AG04450 (cell line): ENCODE measurements around the gene ZNF592. TPM values are rescaled to one million over a fixed set of nuclear protein-coding genes. Genes with fewer than 3 reads are reported as not detected.

Experiments
- CTCF ChIA-PET: fragments of 300-600, 350-600 bp; formaldehyde crosslinking; extraction: SDS; loops from one replicate; lab custom pipeline; 2022; ENCODE audit warnings: antibody characterized with exemption, inconsistent platforms; lab: Charles Lee
- POLR2A ChIA-PET: fragments of 350-600 bp; formaldehyde crosslinking; extraction: SDS; loops from one replicate; lab custom pipeline; 2021; ENCODE audit warnings: antibody characterized with exemption, inconsistent platforms; lab: Yijun Ruan, JAX
- DNase-seq: peaks from one replicate; pipeline ENCODE4 v3.0.0-alpha.2; 2011; ENCODE audit warnings: low read depth, low spot score
- H3K27ac ChIP-seq: one replicate; pipeline ENCODE4 v1.5.1; 2012; ENCODE audit warnings: low read depth, low read length, control low read depth
- H3K27me3 ChIP-seq: one replicate; pipeline ENCODE4 v1.6.0; 2012; ENCODE audit warnings: low read length; ENCODE audit not compliant: control insufficient read depth, insufficient read depth
- H3K4me3 ChIP-seq: 2 replicates; pipeline ENCODE4 v1.5.1; 2011; ENCODE audit warnings: mild to moderate bottlenecking, low read depth, low read length, control low read depth
- H3K9me3 ChIP-seq: 2 replicates; pipeline ENCODE4 v1.5.1; 2012; ENCODE audit warnings: low read length; ENCODE audit not compliant: control insufficient read depth, insufficient read depth
- CTCF ChIP-seq: IDR thresholded peaks from 2 replicates; pipeline ENCODE4 v1.5.1; 2011; ENCODE audit warnings: low read depth, low read length, control low read depth, inconsistent platforms
- polyA plus RNA-seq: library from polyadenylated mRNA; depleted of rRNA; stranded (reverse); fragments of >200 nt; gene quantifications from 2 replicates; pipeline ENCODE4 v1.2.3, GENCODE V29; 2011

Gene ZNF592
- polyA plus RNA-seq, 1 experiment, result 6.2 TPM

- no peaks in the 10 kb centered on the region for H3K27me3 ChIP-seq
- ChIA-PET CTCF (no interaction called here), POLR2A (no interaction called here)
- H3K4me3 ChIP-seq, result no peak overlapping the region
- peaks cover 2% of the 10 kb centered on the region; the same call in 1 of the 2 replicates for H3K9me3 ChIP-seq
- no peak overlapping the region for H3K27ac ChIP-seq
- TF ChIP-seq CTCF, result no peak
- DNase-seq, result no peak
These were observed 63.4 kb downstream of the ZNF592 start for GRCh38 chr15:84811828-84812227.

GRCh38 chr15:84812842-84813241 lies 64.5 kb downstream of the ZNF592 start:
- CTCF ChIA-PET, result no interaction called here
- Histone ChIP-seq H3K4me3 (no peak overlapping the region), H3K27me3 (no peaks in the 10 kb centered on the region), H3K27ac (no peak overlapping the region), H3K9me3 (peaks cover 3% of the 10 kb centered on the region; the same call in 1 of the 2 replicates)
- POLR2A ChIA-PET, result no interaction called here
- TF ChIP-seq CTCF, result no peak
- DNase-seq, result no peak

GRCh38 chr15:84813435-84813834 lies 65.0 kb downstream of the ZNF592 start:
- POLR2A ChIA-PET, result no interaction called here
- no peak for TF ChIP-seq CTCF
- H3K27me3 ChIP-seq, result no peaks in the 10 kb centered on the region
- peaks cover 3% of the 10 kb centered on the region; the same call in 1 of the 2 replicates for H3K9me3 ChIP-seq
- no peak for DNase-seq
- CTCF ChIA-PET, result no interaction called here
- H3K4me3 ChIP-seq, result no peak overlapping the region
- H3K27ac ChIP-seq, result no peak overlapping the region

- H3K4me3 ChIP-seq, result no peak overlapping the region
- H3K27me3 ChIP-seq, result no peaks in the 10 kb centered on the region
- POLR2A ChIA-PET, result no interaction called here
- no peak overlapping the region for H3K27ac ChIP-seq
- no peak for TF ChIP-seq CTCF
- CTCF ChIA-PET, result no interaction called here
- H3K9me3 ChIP-seq, result peaks cover 3% of the 10 kb centered on the region; the same call in 1 of the 2 replicates
- DNase-seq, result no peak
These were observed 65.5 kb downstream of the ZNF592 start for GRCh38 chr15:84813931-84814330.

GRCh38 chr15:84814916-84815315 lies 66.5 kb downstream of the ZNF592 start:
- CTCF ChIA-PET, result no interaction called here
- POLR2A ChIA-PET, result no interaction called here
- H3K4me3 ChIP-seq, result no peak overlapping the region
- no peak overlapping the region for H3K27ac ChIP-seq
- TF ChIP-seq CTCF, result no peak
- H3K9me3 ChIP-seq, result peaks cover 3% of the 10 kb centered on the region; the same call in 1 of the 2 replicates
- DNase-seq, result no peak
- H3K27me3 ChIP-seq, result no peaks in the 10 kb centered on the region
